H1 (cell line): ENCODE data around the gene KIF1C. TPM values are rescaled to one million over a fixed set of nuclear protein-coding genes. Genes with fewer than 3 reads are reported as not detected.
A peak's percentile ranks its signal among the peaks of the same experiment; 100 is the strongest.

ENCODE experiments used
- BACH1 ChIP-seq: IDR thresholded peaks from 2 replicates; pipeline ENCODE4 v1.6.1; 2012; ENCODE audit warnings: low read length, improper control_type of control experiment
- CBX5 ChIP-seq: fragments of 300-800, 300-1000 bp; sonication (generic); IDR thresholded peaks from 2 replicates; pipeline ENCODE4 v1.7.1; 2016; ENCODE audit warnings: antibody characterized with exemption, low read length, low read depth
- CREB1 ChIP-seq: IDR thresholded peaks from 2 replicates; pipeline ENCODE4 v1.6.1; 2012; ENCODE audit warnings: inconsistent platforms
- E2F6 ChIP-seq: IDR thresholded peaks from 2 replicates; pipeline ENCODE4 v1.6.1; 2012; ENCODE audit warnings: inconsistent platforms
- EGR1 ChIP-seq: IDR thresholded peaks from 2 replicates; pipeline ENCODE4 v1.6.1; 2011; ENCODE audit warnings: low read depth, low read length, borderline replicate concordance
- EP300 ChIP-seq, 2 experiments: IDR thresholded peaks; 1 replicate in 1 of 2; 2 replicates in 1 of 2; pipeline ENCODE4 v1.6.1; 2011 to 2012; ENCODE audit warnings: low read depth in 2 of 2, low read length in 2 of 2, mild to moderate bottlenecking in 2 of 2, borderline replicate concordance in 1 of 2, inconsistent platforms in 1 of 2, moderate library complexity in 1 of 2
- FOSL1 ChIP-seq: IDR thresholded peaks from 2 replicates; pipeline ENCODE4 v1.6.1; 2011; ENCODE audit warnings: mild to moderate bottlenecking, low read depth, low read length, moderate library complexity; ENCODE audit not compliant: insufficient read depth
- GTF2F1 ChIP-seq: IDR thresholded peaks from 2 replicates; pipeline ENCODE4 v1.6.1; 2012; ENCODE audit warnings: low read depth, low read length, improper control_type of control experiment, borderline replicate concordance
- HDAC2 ChIP-seq, 2 experiments: fragments of 300-600 bp in 1 of 2; sonication (generic) in 1 of 2; IDR thresholded peaks; 2 replicates each; pipeline ENCODE4 v1.6.1; 2011 to 2012; ENCODE audit warnings: low read depth in 2 of 2, low read length in 2 of 2, mild to moderate bottlenecking in 2 of 2, moderate library complexity in 2 of 2, borderline replicate concordance in 1 of 2, inconsistent platforms in 1 of 2
- JUN ChIP-seq: IDR thresholded peaks from 2 replicates; pipeline ENCODE4 v1.6.1; 2011; ENCODE audit warnings: low read depth, mild to moderate bottlenecking, improper control_type of control experiment, low read length
- JUND ChIP-seq: IDR thresholded peaks from 2 replicates; pipeline ENCODE4 v1.6.1; 2011; ENCODE audit warnings: mild to moderate bottlenecking, improper control_type of control experiment, low read length
- NANOG ChIP-seq: IDR thresholded peaks from 2 replicates; pipeline ENCODE4 v1.6.1; 2011; ENCODE audit warnings: low read length, low read depth, mild to moderate bottlenecking, inconsistent platforms; ENCODE audit not compliant: insufficient read depth, poor library complexity, severe bottlenecking
- NRF1 ChIP-seq: IDR thresholded peaks from 2 replicates; pipeline ENCODE4 v1.6.1; 2011; ENCODE audit warnings: mild to moderate bottlenecking, low read depth, low read length, improper control_type of control experiment
- POLR2A ChIP-seq, 2 experiments: IDR thresholded peaks; 1 replicate in 1 of 2; 2 replicates in 1 of 2; pipeline ENCODE4 v1.6.1; 2011; ENCODE audit warnings: low read depth in 2 of 2, low read length in 2 of 2, mild to moderate bottlenecking in 2 of 2; ENCODE audit errors: control extremely low read depth in 1 of 2
- RAD21 ChIP-seq, 2 experiments: IDR thresholded peaks in 1 of 2; conservative IDR thresholded peaks in 1 of 2; 2 replicates each; pipeline ENCODE4 v1.6.1; 2011; ENCODE audit warnings: low read depth in 2 of 2, low read length in 2 of 2, improper control_type of control experiment in 1 of 2, inconsistent platforms in 1 of 2, mild to moderate bottlenecking in 1 of 2, moderate library complexity in 1 of 2
- RNF2 ChIP-seq: fragments of 200-900, 300-1000 bp; sonication (generic); IDR thresholded peaks from 2 replicates; pipeline ENCODE4 v1.7.1; 2016; ENCODE audit warnings: borderline replicate concordance, low read depth, mild to moderate bottlenecking, antibody characterized with exemption, low read length; ENCODE audit not compliant: poor library complexity, severe bottlenecking; ENCODE audit errors: missing control alignments
- SIX5 ChIP-seq: IDR thresholded peaks from 2 replicates; pipeline ENCODE4 v1.6.1; 2011; ENCODE audit warnings: mild to moderate bottlenecking, low read depth, low read length
- SP2 ChIP-seq: IDR thresholded peaks from 2 replicates; pipeline ENCODE4 v1.6.1; 2012; ENCODE audit warnings: mild to moderate bottlenecking, low read length, inconsistent platforms
- SP4 ChIP-seq: IDR thresholded peaks from 2 replicates; pipeline ENCODE4 v1.6.1; 2012; ENCODE audit warnings: low read length, inconsistent platforms
- SRF ChIP-seq: IDR thresholded peaks from 2 replicates; pipeline ENCODE4 v1.6.1; 2011; ENCODE audit warnings: mild to moderate bottlenecking, low read depth, low read length, moderate library complexity
- TAF7 ChIP-seq: optimal IDR thresholded peaks from 2 replicates; pipeline ENCODE3; 2011; ENCODE audit warnings: low read depth, mild to moderate bottlenecking, inconsistent platforms, low read length, moderate library complexity, borderline replicate concordance
- TCF12 ChIP-seq: IDR thresholded peaks from 2 replicates; pipeline ENCODE4 v1.6.1; 2011; ENCODE audit warnings: low read depth, mild to moderate bottlenecking, low read length
- polyA plus RNA-seq, 7 experiments: library from polyadenylated mRNA; depleted of rRNA in 3 of 7; stranded (reverse) in 5 of 7; unstranded in 2 of 7; fragments of >200 nt in 5 of 7; fragments of 200-250 nt in 2 of 7; gene quantifications; 1 replicate in 5 of 7; 2 replicates in 1 of 7; 4 replicates in 1 of 7; pipeline versions ENCODE4 v1.2.1 to v1.2.3, GENCODE V29; 2011 to 2013; ENCODE audit warnings: missing spikeins in 2 of 7, mixed read lengths in 2 of 7
- total RNA-seq: library from RNA; stranded (reverse); fragmentation: NEBNext Ultra II Directional; extraction: Animal tissue kit (Norgen Biotek cat#: 25700); gene quantifications from 2 replicates; pipeline ENCODE4 v1.2.1, GENCODE V29; 2021

The KIF1C gene
- total and polyA plus RNA-seq, 2 of the 8 experiments (the other 6 are each of a cell fraction or from before 2014, with no cell fraction given), result 14.3 to 114 TPM

DNA sequence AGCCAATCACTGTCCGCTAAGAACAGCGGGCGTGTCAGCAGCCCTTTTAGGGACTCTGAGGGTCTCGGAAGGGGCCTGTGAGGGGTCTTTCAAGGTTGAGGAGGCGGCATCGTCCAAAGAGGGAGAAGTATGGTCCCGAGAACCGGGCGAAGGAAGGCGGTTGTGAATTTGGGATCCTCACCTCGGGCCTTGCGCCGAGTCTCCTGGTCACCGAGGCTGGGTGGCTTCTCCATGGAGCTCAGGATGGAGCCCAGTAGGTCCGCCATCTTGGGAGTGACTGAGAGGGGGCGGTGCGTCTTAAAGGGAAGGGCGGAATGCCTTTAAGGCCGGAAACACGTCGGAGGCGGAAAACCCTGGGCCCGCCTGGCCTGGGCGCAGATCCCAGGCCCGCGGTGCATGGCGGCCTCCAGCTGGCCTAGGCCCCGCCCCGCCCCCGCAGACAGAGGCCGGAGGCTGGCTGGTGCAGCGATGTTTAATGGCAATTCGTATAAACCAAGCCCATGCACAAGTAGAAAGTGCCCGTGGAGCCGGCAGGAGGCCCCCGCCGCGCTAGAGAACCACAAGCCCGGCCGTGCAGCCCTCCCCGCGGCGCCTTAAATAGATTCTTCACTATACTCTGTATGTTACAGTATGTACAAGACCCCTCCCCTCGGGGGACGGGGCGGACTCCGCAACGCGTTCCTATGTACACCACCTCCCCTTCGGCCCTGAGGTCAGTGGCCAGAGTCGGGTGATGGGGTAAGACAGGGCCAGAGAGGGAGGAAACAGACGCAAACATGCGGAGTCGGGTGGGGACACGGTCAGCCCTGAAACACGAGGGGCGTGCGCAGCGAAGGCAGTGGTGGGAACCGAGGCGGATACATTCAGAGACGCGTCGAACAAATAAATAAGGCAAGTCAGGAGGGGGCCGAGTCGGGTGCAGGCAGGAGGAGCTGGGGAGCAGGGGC is 29.9 kb upstream of the KIF1C start, which contains the start of gene SPAG7 (continued):
- TF ChIP-seq SRF (peak; percentile 43; the same call in 1 of the 2 replicates), TCF12 (no peak), RAD21 (IDR thresholded peaks at IDR 0.05 in 1 of 2, conservative IDR thresholded peaks at IDR 0.05 in 1 of 2; ENCODE audit: low read depth in 2 of 2, low read length in 2 of 2) (peak; percentile 40 to 41; a peak in 3 of 4 replicates), TAF7 (peak; percentile 77), RNF2 (no peak), E2F6 (peak; percentile 52), HDAC2 (IDR thresholded peaks at IDR 0.05; ENCODE audit: borderline replicate concordance in 1 of 2, low read depth in 2 of 2, low read length in 2 of 2) (no peak; a peak in 1 of 4 replicates), EP300 (IDR thresholded peaks at IDR 0.05; ENCODE audit: borderline replicate concordance in 1 of 2, low read depth in 2 of 2, low read length in 2 of 2) (peak in 1 of 2 experiments; percentile 28; a peak in 1 of 3 replicates), SP4 (no peak), JUN (no peak), POLR2A (IDR thresholded peaks at IDR 0.05; ENCODE audit: control extremely low read depth in 1 of 2, low read depth in 2 of 2, low read length in 2 of 2) (peak; percentile 82 to 94), EGR1 (peak; percentile 85; the same call in 1 of the 2 replicates), NRF1 (no peak), GTF2F1 (peak; percentile 63; the same call in 1 of the 2 replicates), SIX5 (no peak), FOSL1 (no peak), SP2 (peak; percentile 3; the same call in 1 of the 2 replicates), JUND (no peak), NANOG (peak; percentile 5), CREB1 (no peak), CBX5 (no peak), BACH1 (no peak)
